A549 (cell line): ENCODE results near the gene PRL. TPM values are rescaled to one million over a fixed set of nuclear protein-coding genes. Genes with fewer than 3 reads are reported as not detected.

Experiments used
- ATAC-seq, 2 experiments: fragments of 200-7000 bp in 1 of 2; fragments of >200 bp in 1 of 2; cut with Nextera tagmentation in 1 of 2; cut with Tn5 transposase in 1 of 2; 3 replicates each; pipeline versions ENCODE4 v1.8.0 to v1.9.1; 2018 to 2020; ENCODE audit warnings: mild to moderate bottlenecking in 1 of 2, moderate library complexity in 1 of 2
- CTCF ChIA-PET: fragments of 300-600 bp; sonication (Branson Sonifier 250); formaldehyde crosslinking; extraction: SDS; loops from one replicate; lab custom pipeline; 2021; ENCODE audit warnings: antibody characterized with exemption, inconsistent platforms; lab: Yijun Ruan, JAX
- POLR2A ChIA-PET: fragments of 350-600 bp; formaldehyde crosslinking; extraction: SDS; loops from one replicate; lab custom pipeline; 2021; ENCODE audit warnings: antibody characterized with exemption, inconsistent platforms; lab: Yijun Ruan, JAX
- DNase-seq, 2 experiments: peaks; one replicate each; pipeline versions ENCODE4 v3.0.0 to v3.0.0-alpha.2; 2011 to 2016; ENCODE audit warnings: low read depth in 1 of 2, low spot score in 1 of 2
- FAIRE-seq: peaks from 2 replicates; lab custom pipeline; 2011; peaks lifted over from hg19 to GRCh38; lab: Jason Lieb, UNC
- H3K27ac ChIP-seq, 2 experiments: fragments of >200 bp; sonication (Bioruptor Twin); formaldehyde crosslinking; 3 replicates each; pipeline ENCODE4 v1.5.1; 2016 to 2017
- H3K4me1 ChIP-seq: fragments of >200 bp; sonication (Bioruptor Twin); formaldehyde crosslinking; 3 replicates; pipeline ENCODE4 v1.6.1; 2016
- H3K4me2 ChIP-seq: fragments of >200 bp; sonication (Bioruptor Twin); formaldehyde crosslinking; 3 replicates; pipeline ENCODE4 v1.6.1; 2016
- H3K4me3 ChIP-seq: fragments of >200 bp; sonication (Bioruptor Twin); formaldehyde crosslinking; 3 replicates; pipeline ENCODE4 v1.5.1; 2016
- H3K9me3 ChIP-seq: fragments of >200 bp; sonication (Bioruptor Twin); formaldehyde crosslinking; 3 replicates; pipeline ENCODE4 v1.6.1; 2016
- CBX8 ChIP-seq: fragments of 200-600 bp; sonication (generic); IDR thresholded peaks from 2 replicates; pipeline ENCODE4 v1.6.1; 2016
- CHD2 ChIP-seq: fragments of 150-350 bp; IDR thresholded peaks from 2 replicates; pipeline ENCODE4 v1.6.1; 2014; ENCODE audit warnings: low read length; ENCODE audit not compliant: partially characterized antibody
- EP300 ChIP-seq, 2 experiments: fragments of >200 bp; sonication (Bioruptor Twin); formaldehyde crosslinking; IDR thresholded peaks; 2 replicates in 1 of 2; 3 replicates in 1 of 2; pipeline ENCODE4 v1.6.1; 2016 to 2017
- GATA3 ChIP-seq: IDR thresholded peaks from 2 replicates; pipeline ENCODE4 v1.6.1; 2012; ENCODE audit warnings: borderline replicate concordance
- HEYL ChIP-seq: fragments of 250-450 bp; sonication (Bioruptor Pico); IDR thresholded peaks from 2 replicates; pipeline ENCODE4 v1.8.0; 2021; ENCODE audit warnings: mild to moderate bottlenecking, moderate library complexity
- HOXB13 ChIP-seq: fragments of 250-450 bp; sonication (Bioruptor Pico); IDR thresholded peaks from 2 replicates; pipeline ENCODE4 v1.5.0; 2020; ENCODE audit warnings: low read depth, mild to moderate bottlenecking, moderate library complexity
- JUNB ChIP-seq: fragments of >200 bp; sonication (Bioruptor Twin); formaldehyde crosslinking; IDR thresholded peaks from 2 replicates; pipeline ENCODE4 v1.6.1; 2016
- KDM5A ChIP-seq: fragments of 200-600 bp; sonication (generic); IDR thresholded peaks from 2 replicates; pipeline ENCODE4 v1.6.1; 2016; ENCODE audit warnings: antibody characterized with exemption, mild to moderate bottlenecking
- MYC ChIP-seq: IDR thresholded peaks from 2 replicates; pipeline ENCODE4 v1.6.1; 2012; ENCODE audit warnings: mild to moderate bottlenecking, inconsistent platforms, low read length, improper control_type of control experiment, borderline replicate concordance
- POLR2A ChIP-seq: IDR thresholded peaks from 2 replicates; pipeline ENCODE4 v1.6.1; 2012; ENCODE audit warnings: mild to moderate bottlenecking, low read length
- RAD21 ChIP-seq, 2 experiments: fragments of >200 bp in 1 of 2; sonication (Bioruptor Twin) in 1 of 2; formaldehyde crosslinking in 1 of 2; IDR thresholded peaks in 1 of 2; conservative IDR thresholded peaks in 1 of 2; 2 replicates in 1 of 2; 3 replicates in 1 of 2; pipeline ENCODE4 v1.6.1; 2012 to 2018; ENCODE audit warnings: inconsistent platforms in 1 of 2
- RARB ChIP-seq: fragments of 250-450 bp; sonication (Bioruptor Pico); IDR thresholded peaks from 2 replicates; pipeline ENCODE4 v1.8.0; 2021; ENCODE audit warnings: mild to moderate bottlenecking, moderate library complexity
- RFX5 ChIP-seq: fragments of 450-650 bp; IDR thresholded peaks from 2 replicates; pipeline ENCODE4 v1.7.1; 2014; ENCODE audit warnings: antibody characterized with exemption, mild to moderate bottlenecking, moderate library complexity
- RNF2 ChIP-seq: fragments of 200-600 bp; sonication (generic); IDR thresholded peaks from 2 replicates; pipeline ENCODE4 v1.6.1; 2016; ENCODE audit warnings: low read depth, mild to moderate bottlenecking, antibody characterized with exemption, moderate library complexity, borderline replicate concordance
- TP53 ChIP-seq: fragments of 250-450 bp; sonication (Bioruptor Pico); IDR thresholded peaks from 2 replicates; pipeline ENCODE4 v1.5.0; 2021; ENCODE audit warnings: mild to moderate bottlenecking, moderate library complexity
- ZC3H11A ChIP-seq: fragments of 450-650 bp; IDR thresholded peaks from 2 replicates; pipeline ENCODE4 v1.6.1; 2014; ENCODE audit warnings: antibody characterized with exemption, mild to moderate bottlenecking
- ZSCAN20 ChIP-seq: fragments of 250-450 bp; sonication (Bioruptor Pico); IDR thresholded peaks from 2 replicates; pipeline ENCODE4 v1.8.0; 2022; ENCODE audit warnings: mild to moderate bottlenecking, moderate library complexity
- WGBS: methylation state at CpG from one replicate; pipeline ENCODE4 v1.1.6; 2017; ENCODE audit errors: missing lambda C conversion rate; 5-methylcytosine and 5-hydroxymethylcytosine counted together
- polyA minus RNA-seq: library from RNA; depleted of rRNA, polyadenylated mRNA; stranded (reverse); fragments of >200 nt; gene quantifications from 2 replicates; pipeline ENCODE4 v1.2.3, GENCODE V29; 2011; rRNA and poly(A)+ RNA removed
- polyA plus RNA-seq, 4 experiments: library from polyadenylated mRNA; depleted of rRNA in 3 of 4; stranded (reverse); fragments of >200 nt; fragmentation: RNase III in 1 of 4; extraction: RNeasy Plus Mini Kit Qiagen cat#74134 plus additional on column Dnase treatment in 1 of 4; gene quantifications; 2 replicates in 3 of 4; 3 replicates in 1 of 4; pipeline ENCODE4 v1.2.3, GENCODE V29; 2011 to 2017
- TF ChIP-seq, protein P1 (sequence below): fragments of >200 bp; sonication (Bioruptor Twin); formaldehyde crosslinking; IDR thresholded peaks from 3 replicates; pipeline ENCODE4 v1.6.1; 2016
- TF ChIP-seq, protein P2 (sequence below): IDR thresholded peaks from 2 replicates; pipeline ENCODE4 v1.6.1; 2012
- TF ChIP-seq, protein P3 (sequence below): IDR thresholded peaks from 2 replicates; pipeline ENCODE4 v1.6.1; 2012

Gene PRL
- polyA plus RNA-seq (2011; rRNA removed) = not detected in 2 replicates
- not detected in 2 replicates for polyA plus RNA-seq (2012; cell fraction: cytosol; rRNA removed)
- polyA plus RNA-seq (2012; cell fraction: nucleus; rRNA removed) = not detected in 2 replicates
- not detected in 3 replicates for polyA plus RNA-seq (2017; fragmentation: RNase III; extraction: RNeasy Plus Mini Kit Qiagen cat#74134 plus additional on column Dnase treatment)
- not detected in 2 replicates for polyA minus RNA-seq

DNA sequence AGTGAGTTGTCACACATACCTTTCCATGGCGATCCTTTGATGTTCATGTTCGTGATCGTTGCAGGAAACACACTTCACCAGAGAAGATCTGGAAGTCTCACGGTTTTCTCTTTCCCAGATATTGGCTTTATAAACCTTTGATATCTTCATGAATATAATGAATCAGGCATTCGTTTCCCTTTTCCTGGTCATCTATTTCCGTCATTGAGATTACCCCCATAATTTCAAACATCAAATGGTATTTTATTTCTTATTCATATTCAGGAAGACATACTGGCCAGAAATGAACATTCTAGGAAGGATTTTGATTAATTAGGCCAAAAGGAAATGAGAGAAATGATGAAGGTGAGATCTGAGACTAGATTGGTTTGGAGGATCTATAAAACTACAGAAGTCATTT is at the start of gene PRL:
Gene PRL (minus strand): TSS at position 101 of the 400 bp plus-strand sequence. CDS start 54 bp downstream, at position 47.
- H3K9me3 ChIP-seq = no peaks in the 10 kb centered on the region
- WGBS = 84% methylated on average over 6 of the region's 6 CpGs
- FAIRE-seq (no peak), DNase-seq (no peak), ATAC-seq (no peak)
- H3K27ac ChIP-seq = no peak within 1 kb of the TSS
- H3K4me2 ChIP-seq = no peak within 1 kb of the TSS
- ChIA-PET POLR2A (no interaction called here), CTCF (no interaction called here)
- no peak within 1 kb of the TSS for H3K4me3 ChIP-seq
- TF ChIP-seq MYC (no peak), POLR2A (no peak), TP53 (no peak), ZC3H11A (no peak), CBX8 (no peak), JUNB (no peak), RAD21 (conservative IDR thresholded peaks at IDR 0.05 in 1 of 2, IDR thresholded peaks at IDR 0.05 in 1 of 2) (no peak), RNF2 (no peak), CHD2 (no peak), ZSCAN20 (no peak)
- TF ChIP-seq, protein P1, sequence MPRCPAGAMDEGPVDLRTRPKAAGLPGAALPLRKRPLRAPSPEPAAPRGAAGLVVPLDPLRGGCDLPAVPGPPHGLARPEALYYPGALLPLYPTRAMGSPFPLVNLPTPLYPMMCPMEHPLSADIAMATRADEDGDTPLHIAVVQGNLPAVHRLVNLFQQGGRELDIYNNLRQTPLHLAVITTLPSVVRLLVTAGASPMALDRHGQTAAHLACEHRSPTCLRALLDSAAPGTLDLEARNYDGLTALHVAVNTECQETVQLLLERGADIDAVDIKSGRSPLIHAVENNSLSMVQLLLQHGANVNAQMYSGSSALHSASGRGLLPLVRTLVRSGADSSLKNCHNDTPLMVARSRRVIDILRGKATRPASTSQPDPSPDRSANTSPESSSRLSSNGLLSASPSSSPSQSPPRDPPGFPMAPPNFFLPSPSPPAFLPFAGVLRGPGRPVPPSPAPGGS = no peak
- H3K4me1 ChIP-seq = peaks cover 8% of the 10 kb centered on the region; the same call in 2 of the 3 replicates

DNA sequence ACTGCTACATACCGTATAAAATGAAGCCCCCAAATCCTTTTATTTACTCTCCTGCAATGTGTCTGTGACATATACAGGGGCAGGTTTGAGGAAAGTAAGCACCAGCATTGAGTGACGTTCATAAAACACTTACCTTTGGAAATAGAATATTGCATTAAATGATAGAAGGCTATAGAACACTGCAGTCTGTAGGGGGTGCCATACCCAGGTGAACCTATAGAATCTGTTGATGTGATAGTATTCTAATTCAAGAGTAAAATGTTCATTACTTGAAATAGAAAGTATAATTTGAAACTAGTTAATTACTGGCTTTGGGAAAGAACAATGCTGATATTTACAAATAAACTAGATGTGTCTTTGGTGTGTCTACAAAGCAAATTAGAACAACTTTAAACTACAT is 47.0 kb upstream of the PRL start:
- Histone ChIP-seq H3K4me3 (no peak overlapping the region), H3K27ac (no peak overlapping the region), H3K4me2 (no peak overlapping the region), H3K9me3 (no peaks in the 10 kb centered on the region), H3K4me1 (no peaks in the 10 kb centered on the region)
- ChIA-PET POLR2A (no interaction called here), CTCF (no interaction called here)
- 70% methylated on average over 2 of the region's 2 CpGs for WGBS
- DNase-seq (no peak), ATAC-seq (no peak), FAIRE-seq (no peak)
- TF ChIP-seq RAD21 (conservative IDR thresholded peaks at IDR 0.05 in 1 of 2, IDR thresholded peaks at IDR 0.05 in 1 of 2) (0 out of 5 replicates have a peak, but pooled peaks of 1 of the 2 experiments have one; percentile 8), RNF2 (no peak)

DNA sequence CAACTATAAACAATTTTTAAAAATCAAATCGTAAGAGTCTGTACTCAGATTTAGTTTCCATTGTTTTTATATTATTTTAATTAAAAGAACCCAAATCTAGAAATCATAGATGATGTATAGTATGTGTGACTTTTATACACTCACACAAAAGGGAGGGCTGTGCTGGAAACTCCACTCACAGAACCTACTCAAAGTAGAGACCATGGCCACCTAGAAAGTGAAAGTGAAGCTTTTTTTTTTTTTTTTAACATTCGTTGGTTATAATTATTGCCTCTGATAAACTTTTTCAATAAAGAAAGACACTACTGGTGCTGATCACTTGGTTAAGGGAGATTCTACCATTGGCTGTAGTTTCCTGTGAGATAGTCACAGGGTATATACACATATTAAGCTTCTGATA is 37.9 kb upstream of the PRL start:
- ATAC-seq (no peak), FAIRE-seq (no peak), DNase-seq (no peak)
- Histone ChIP-seq H3K4me3 (no peak overlapping the region), H3K27ac (no peak overlapping the region), H3K4me2 (no peak overlapping the region), H3K9me3 (no peaks in the 10 kb centered on the region), H3K4me1 (no peaks in the 10 kb centered on the region)
- WGBS = 55% methylated on average over 2 of the region's 2 CpGs
- POLR2A ChIA-PET = interaction anchor here (0.6 kb wide), 1 partner anchor 1894 kb away, joined by 3 read pairs; no protein-coding TSS in a partner anchor
- CTCF ChIA-PET = interaction anchor here (1.0 kb wide), 1 partner anchor 35 kb away, joined by 3 read pairs; no protein-coding TSS in a partner anchor
- TF ChIP-seq GATA3 (no peak), HOXB13 (no peak), MYC (no peak), KDM5A (no peak), HEYL (CRISPR knock-in tag) (no peak), EP300 (IDR thresholded peaks at IDR 0.05) (no peak), RARB (CRISPR knock-in tag) (no peak), RFX5 (no peak)
- TF ChIP-seq, protein P2, sequence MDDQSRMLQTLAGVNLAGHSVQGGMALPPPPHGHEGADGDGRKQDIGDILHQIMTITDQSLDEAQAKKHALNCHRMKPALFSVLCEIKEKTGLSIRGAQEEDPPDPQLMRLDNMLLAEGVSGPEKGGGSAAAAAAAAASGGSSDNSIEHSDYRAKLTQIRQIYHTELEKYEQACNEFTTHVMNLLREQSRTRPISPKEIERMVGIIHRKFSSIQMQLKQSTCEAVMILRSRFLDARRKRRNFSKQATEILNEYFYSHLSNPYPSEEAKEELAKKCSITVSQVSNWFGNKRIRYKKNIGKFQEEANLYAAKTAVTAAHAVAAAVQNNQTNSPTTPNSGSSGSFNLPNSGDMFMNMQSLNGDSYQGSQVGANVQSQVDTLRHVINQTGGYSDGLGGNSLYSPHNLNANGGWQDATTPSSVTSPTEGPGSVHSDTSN = no peak
- TF ChIP-seq, protein P3, sequence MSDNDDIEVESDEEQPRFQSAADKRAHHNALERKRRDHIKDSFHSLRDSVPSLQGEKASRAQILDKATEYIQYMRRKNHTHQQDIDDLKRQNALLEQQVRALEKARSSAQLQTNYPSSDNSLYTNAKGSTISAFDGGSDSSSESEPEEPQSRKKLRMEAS = no peak
